22Rv1 (cell line): Measurements from ENCODE around the gene TOGARAM1.

ENCODE experiments used
- H3K27ac ChIP-seq: fragments of 450-650 bp; 2 replicates; pipeline ENCODE4 v1.5.1; 2017
- ZFX ChIP-seq: fragments of 450-650 bp; IDR thresholded peaks from 2 replicates; pipeline ENCODE4 v1.6.1; 2017; ENCODE audit warnings: antibody characterized with exemption, borderline replicate concordance
- TF ChIP-seq, protein P1 (sequence below): fragments of 450-650 bp; IDR thresholded peaks from 2 replicates; pipeline ENCODE4 v1.5.1; 2017; ENCODE audit warnings: mild to moderate bottlenecking

The TOGARAM1 gene

DNA sequence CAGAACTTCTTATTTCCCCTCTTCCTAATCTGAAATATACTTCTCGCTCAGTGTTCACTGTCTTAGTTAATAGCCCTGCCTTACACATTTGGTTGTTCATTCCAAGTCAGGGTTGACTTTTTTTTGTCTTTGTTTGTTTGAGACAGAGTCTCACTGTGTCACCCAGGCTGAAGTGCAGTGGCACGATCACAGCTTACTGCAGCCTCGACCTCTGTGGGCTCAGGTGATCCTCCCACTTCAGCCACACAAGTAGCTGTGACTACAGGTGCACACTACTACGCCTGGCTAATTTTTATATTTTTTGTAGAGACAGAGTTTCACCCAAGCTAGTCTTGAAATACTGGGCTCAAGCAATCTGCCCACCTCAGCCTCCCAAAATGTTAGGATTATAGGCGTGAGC is 79.7 kb downstream of the TOGARAM1 start:
- no peak overlapping the region for H3K27ac ChIP-seq
- no peak for TF ChIP-seq ZFX
- TF ChIP-seq, protein P1, sequence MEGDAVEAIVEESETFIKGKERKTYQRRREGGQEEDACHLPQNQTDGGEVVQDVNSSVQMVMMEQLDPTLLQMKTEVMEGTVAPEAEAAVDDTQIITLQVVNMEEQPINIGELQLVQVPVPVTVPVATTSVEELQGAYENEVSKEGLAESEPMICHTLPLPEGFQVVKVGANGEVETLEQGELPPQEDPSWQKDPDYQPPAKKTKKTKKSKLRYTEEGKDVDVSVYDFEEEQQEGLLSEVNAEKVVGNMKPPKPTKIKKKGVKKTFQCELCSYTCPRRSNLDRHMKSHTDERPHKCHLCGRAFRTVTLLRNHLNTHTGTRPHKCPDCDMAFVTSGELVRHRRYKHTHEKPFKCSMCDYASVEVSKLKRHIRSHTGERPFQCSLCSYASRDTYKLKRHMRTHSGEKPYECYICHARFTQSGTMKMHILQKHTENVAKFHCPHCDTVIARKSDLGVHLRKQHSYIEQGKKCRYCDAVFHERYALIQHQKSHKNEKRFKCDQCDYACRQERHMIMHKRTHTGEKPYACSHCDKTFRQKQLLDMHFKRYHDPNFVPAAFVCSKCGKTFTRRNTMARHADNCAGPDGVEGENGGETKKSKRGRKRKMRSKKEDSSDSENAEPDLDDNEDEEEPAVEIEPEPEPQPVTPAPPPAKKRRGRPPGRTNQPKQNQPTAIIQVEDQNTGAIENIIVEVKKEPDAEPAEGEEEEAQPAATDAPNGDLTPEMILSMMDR, result no peak

DNA sequence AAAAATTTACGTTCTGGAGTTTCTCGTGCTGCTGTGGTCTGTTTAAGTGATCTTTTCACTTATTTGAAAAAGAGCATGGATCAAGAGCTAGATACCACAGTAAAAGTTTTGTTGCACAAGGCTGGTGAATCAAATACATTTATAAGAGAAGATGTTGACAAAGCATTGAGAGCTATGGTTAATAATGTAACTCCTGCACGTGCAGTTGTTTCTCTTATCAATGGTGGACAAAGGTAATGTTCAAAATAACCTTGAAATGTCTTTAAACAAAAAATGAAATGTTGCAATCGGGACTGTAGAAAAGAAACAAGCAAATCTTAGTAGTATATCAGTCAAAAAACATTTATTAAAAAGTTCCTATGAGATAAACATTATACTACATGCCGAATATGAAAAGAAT is 82.6 kb downstream of the TOGARAM1 start:
- TF ChIP-seq, protein P1, result no peak
- H3K27ac ChIP-seq, result no peak overlapping the region

DNA sequence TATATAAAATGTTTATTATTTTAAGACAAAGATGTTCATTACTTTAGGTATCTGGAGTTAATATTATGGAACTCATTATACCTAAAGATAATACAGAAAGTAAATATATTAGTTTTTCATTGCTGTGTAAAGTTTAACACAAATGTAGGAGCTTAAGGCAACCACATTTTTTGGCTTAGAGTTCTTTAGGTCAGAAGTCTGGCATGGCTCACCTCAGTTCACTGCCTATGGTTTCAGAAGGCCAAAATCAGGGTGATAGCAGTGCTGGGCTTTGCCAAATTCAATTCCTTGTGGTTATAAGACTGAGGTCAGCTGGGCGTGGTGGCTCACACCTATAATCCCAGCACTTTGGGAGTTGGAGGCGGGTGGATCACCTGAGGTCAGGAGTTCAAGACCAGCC is 86.4 kb downstream of the TOGARAM1 start:
- TF ChIP-seq, protein P1, result no peak
- no peak for TF ChIP-seq ZFX
- H3K27ac ChIP-seq, result no peak overlapping the region

DNA sequence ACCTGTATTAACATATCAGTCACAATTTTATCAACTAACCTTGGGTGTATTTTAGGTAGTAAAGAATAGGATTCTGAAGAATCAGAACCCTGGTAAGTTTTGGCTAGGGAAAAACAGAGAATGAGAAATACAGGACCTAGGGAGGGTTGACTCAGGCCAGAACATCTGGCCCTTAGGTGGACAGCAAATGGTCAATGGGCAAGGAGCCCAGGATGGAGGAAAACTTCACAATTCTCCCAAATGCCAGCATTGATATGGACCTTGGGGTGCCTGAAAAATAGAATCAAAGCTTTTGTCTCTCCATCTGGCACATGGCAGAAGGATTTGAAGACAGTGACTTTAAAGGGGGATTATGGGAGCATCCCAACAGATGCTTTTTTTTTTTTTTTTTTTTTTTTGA is 89.2 kb downstream of the TOGARAM1 start:
- no peak overlapping the region for H3K27ac ChIP-seq
- TF ChIP-seq, protein P1, result no peak
- no peak for TF ChIP-seq ZFX

DNA sequence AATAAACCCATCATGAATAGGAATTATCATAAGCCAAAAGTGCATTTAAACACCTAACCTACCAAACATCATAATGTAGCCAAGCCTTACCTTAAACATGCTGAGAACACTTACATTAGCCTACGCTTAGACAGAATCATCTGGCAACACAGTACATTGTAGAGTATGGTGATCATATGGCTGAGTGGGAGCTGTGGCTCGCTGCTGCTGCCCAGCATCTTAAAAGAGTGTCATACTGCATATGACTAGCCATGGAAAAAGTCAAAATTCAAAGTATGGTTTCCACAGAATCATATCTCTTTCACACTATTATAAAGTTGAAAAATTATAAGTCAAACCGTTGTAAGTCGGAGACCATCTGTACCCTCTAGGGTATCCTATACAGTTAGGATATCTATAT is 89.9 kb downstream of the TOGARAM1 start:
- TF ChIP-seq, protein P1, result no peak
- TF ChIP-seq ZFX, result no peak
- H3K27ac ChIP-seq, result no peak overlapping the region

DNA sequence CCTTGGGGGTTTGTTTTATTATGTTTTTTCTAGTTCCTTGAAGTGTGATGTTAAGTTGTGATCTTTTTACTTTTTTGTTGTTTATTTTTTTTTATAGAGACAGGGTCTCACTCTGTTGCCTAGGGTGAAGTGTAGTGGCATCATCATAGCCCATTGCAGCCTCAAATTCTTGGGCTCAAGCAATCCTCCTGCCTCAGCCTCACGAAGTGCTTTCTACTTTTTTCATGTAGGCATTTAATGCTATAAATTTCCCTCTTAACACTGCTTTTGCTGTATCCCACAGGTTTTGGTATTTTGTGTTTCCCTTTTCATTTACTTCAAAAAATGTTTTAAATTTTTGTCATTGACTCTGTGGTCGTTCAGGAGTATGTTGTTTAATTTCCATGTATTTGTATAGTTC is 95.4 kb downstream of the TOGARAM1 start:
- H3K27ac ChIP-seq, result no peak overlapping the region
- TF ChIP-seq, protein P1, result no peak
- no peak for TF ChIP-seq ZFX

DNA sequence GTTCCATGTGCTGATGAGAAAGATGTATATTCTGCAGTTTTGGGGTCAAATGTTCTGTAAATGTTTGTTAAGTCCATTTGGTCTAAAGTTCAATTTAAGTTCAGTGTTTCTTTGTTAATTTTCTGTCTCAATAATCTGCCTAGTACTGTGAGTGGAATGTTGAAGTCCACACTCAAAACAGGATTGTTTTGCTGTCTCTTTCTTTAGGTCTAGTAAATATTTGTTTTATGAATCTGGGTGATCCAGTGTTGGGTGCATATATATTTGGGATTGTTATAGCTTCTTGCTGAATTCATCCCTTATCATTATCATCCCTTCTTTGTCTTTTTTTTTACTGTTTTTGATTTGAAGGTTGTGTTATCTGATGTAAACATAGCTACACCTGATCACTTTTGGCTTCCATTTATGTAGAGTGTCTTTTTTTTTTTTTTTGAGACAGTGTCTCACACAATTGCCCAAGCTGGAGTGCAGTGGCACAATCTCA is 95.9 kb downstream of the TOGARAM1 start:
- no peak for TF ChIP-seq ZFX
- TF ChIP-seq, protein P1, result no peak
- H3K27ac ChIP-seq, result no peak overlapping the region
